ENCODE data around the gene TMCO4. TPM values are rescaled to one million over a fixed set of nuclear protein-coding genes. Genes with fewer than 3 reads are reported as not detected.

The TMCO4 gene
- total RNA-seq, 1 donor from 2014 or later, result 10.0 TPM

- H3K9me3 Mint-ChIP-seq (ENCODE audit: low read depth), result peaks cover 6% of the 10 kb centered on the region
- no peak for DNase-seq (ENCODE audit: low spot score)
- no peaks in the 10 kb centered on the region for H3K36me3 Mint-ChIP-seq (ENCODE audit: low read depth)
- H3K4me1 Mint-ChIP-seq (ENCODE audit: low read depth), result peaks cover 3% of the 10 kb centered on the region
- no peak overlapping the region for H3K27ac Mint-ChIP-seq (ENCODE audit: unreplicated experiment)
- no peak overlapping the region for H3K4me3 Mint-ChIP-seq (ENCODE audit: unreplicated experiment)
- no peak for TF ChIP-seq CTCF (IDR thresholded peaks at IDR 0.05)
- no peaks in the 10 kb centered on the region for H3K27me3 Mint-ChIP-seq (ENCODE audit: low read depth)
Measured at GRCh38 chr1:19825298-19825697, 25.6 kb upstream of the TMCO4 start.

- Mint-ChIP-seq H3K36me3 (ENCODE audit: low read depth) (no peaks in the 10 kb centered on the region), H3K27me3 (ENCODE audit: low read depth) (no peaks in the 10 kb centered on the region), H3K9me3 (ENCODE audit: low read depth) (peaks cover 6% of the 10 kb centered on the region), H3K4me3 (ENCODE audit: unreplicated experiment) (no peak overlapping the region), H3K27ac (ENCODE audit: unreplicated experiment) (no peak overlapping the region), H3K4me1 (ENCODE audit: low read depth) (peaks cover 3% of the 10 kb centered on the region)
- DNase-seq (ENCODE audit: low spot score), result no peak
- no peak for TF ChIP-seq CTCF (IDR thresholded peaks at IDR 0.05)
Measured at GRCh38 chr1:19824541-19824940, 24.8 kb upstream of the TMCO4 start.

- Mint-ChIP-seq H3K4me1 (ENCODE audit: low read depth) (peaks cover 3% of the 10 kb centered on the region), H3K36me3 (ENCODE audit: low read depth) (no peaks in the 10 kb centered on the region), H3K27me3 (ENCODE audit: low read depth) (no peaks in the 10 kb centered on the region), H3K4me3 (ENCODE audit: unreplicated experiment) (no peak overlapping the region), H3K9me3 (ENCODE audit: low read depth) (peaks cover 6% of the 10 kb centered on the region), H3K27ac (ENCODE audit: unreplicated experiment) (no peak overlapping the region)
- no peak for TF ChIP-seq CTCF (IDR thresholded peaks at IDR 0.05)
- DNase-seq (ENCODE audit: low spot score), result no peak
Measured at GRCh38 chr1:19824036-19824435, 24.3 kb upstream of the TMCO4 start.

- no peak for DNase-seq (ENCODE audit: low spot score)
- Mint-ChIP-seq H3K36me3 (ENCODE audit: low read depth) (no peaks in the 10 kb centered on the region), H3K4me3 (ENCODE audit: unreplicated experiment) (no peak overlapping the region), H3K27me3 (ENCODE audit: low read depth) (no peaks in the 10 kb centered on the region), H3K9me3 (ENCODE audit: low read depth) (no peaks in the 10 kb centered on the region), H3K4me1 (ENCODE audit: low read depth) (peaks cover 3% of the 10 kb centered on the region), H3K27ac (ENCODE audit: unreplicated experiment) (no peak overlapping the region)
- TF ChIP-seq CTCF (IDR thresholded peaks at IDR 0.05), result no peak
Measured at GRCh38 chr1:19819701-19820100, 20.0 kb upstream of the TMCO4 start.

- no peak for TF ChIP-seq CTCF (IDR thresholded peaks at IDR 0.05)
- no peak overlapping the region for H3K4me3 Mint-ChIP-seq (ENCODE audit: unreplicated experiment)
- no peak overlapping the region for H3K27ac Mint-ChIP-seq (ENCODE audit: unreplicated experiment)
- no peaks in the 10 kb centered on the region for H3K4me1 Mint-ChIP-seq (ENCODE audit: low read depth)
- no peak for DNase-seq (ENCODE audit: low spot score)
- no peaks in the 10 kb centered on the region for H3K9me3 Mint-ChIP-seq (ENCODE audit: low read depth)
- no peaks in the 10 kb centered on the region for H3K27me3 Mint-ChIP-seq (ENCODE audit: low read depth)
- H3K36me3 Mint-ChIP-seq (ENCODE audit: low read depth), result no peaks in the 10 kb centered on the region
Measured at GRCh38 chr1:19818324-19818723, 18.6 kb upstream of the TMCO4 start.
